ENCODE results near the gene NRG2. TPM values are rescaled to one million over a fixed set of nuclear protein-coding genes. Genes with fewer than 3 reads are reported as not detected.

NRG2 gene
- total RNA-seq, 1 donor from 2014 or later = 2.0 TPM

- TF ChIP-seq, protein P1, sequence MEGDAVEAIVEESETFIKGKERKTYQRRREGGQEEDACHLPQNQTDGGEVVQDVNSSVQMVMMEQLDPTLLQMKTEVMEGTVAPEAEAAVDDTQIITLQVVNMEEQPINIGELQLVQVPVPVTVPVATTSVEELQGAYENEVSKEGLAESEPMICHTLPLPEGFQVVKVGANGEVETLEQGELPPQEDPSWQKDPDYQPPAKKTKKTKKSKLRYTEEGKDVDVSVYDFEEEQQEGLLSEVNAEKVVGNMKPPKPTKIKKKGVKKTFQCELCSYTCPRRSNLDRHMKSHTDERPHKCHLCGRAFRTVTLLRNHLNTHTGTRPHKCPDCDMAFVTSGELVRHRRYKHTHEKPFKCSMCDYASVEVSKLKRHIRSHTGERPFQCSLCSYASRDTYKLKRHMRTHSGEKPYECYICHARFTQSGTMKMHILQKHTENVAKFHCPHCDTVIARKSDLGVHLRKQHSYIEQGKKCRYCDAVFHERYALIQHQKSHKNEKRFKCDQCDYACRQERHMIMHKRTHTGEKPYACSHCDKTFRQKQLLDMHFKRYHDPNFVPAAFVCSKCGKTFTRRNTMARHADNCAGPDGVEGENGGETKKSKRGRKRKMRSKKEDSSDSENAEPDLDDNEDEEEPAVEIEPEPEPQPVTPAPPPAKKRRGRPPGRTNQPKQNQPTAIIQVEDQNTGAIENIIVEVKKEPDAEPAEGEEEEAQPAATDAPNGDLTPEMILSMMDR (IDR thresholded peaks at IDR 0.05; ENCODE audit: unreplicated experiment) = no peak
- peaks cover 79% of the 10 kb centered on the region for H3K27me3 Mint-ChIP-seq (ENCODE audit: low read depth)
- no peak overlapping the region for H3K27ac Mint-ChIP-seq
- no peak overlapping the region for H3K4me3 Mint-ChIP-seq
- no peak for DNase-seq (ENCODE audit: low spot score in 2 of 2, unreplicated experiment in 2 of 2)
- H3K9me3 Mint-ChIP-seq = no peaks in the 10 kb centered on the region
- peaks cover 18% of the 10 kb centered on the region for H3K4me1 Mint-ChIP-seq
- H3K36me3 Mint-ChIP-seq = no peaks in the 10 kb centered on the region
Observed at GRCh38 chr5:139900546-139901250, 142.4 kb downstream of the NRG2 start.

DNA sequence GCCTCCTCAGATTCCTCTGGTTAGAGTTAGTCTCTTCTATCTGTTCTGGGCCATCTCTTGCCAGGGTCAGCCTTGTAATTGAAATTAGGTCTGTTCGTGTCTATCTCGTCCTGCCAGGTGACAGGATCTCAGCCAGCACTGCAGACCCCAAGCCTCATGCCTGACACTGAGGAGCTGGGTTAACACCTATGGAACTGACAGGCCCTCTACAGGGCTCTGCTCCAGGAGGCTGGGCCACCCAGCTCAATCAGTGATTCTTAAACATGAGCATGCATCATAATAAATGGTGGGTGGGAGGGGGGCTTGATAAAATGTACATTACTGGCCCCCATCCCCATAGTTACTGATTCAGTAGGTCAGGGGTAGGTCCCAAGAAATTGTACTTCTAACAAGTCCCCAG, 144.1 kb downstream of the NRG2 start:
- Mint-ChIP-seq H3K27ac (no peak overlapping the region), H3K27me3 (ENCODE audit: low read depth) (peaks cover 91% of the 10 kb centered on the region), H3K36me3 (no peaks in the 10 kb centered on the region), H3K9me3 (no peaks in the 10 kb centered on the region), H3K4me3 (no peak overlapping the region), H3K4me1 (peaks cover 13% of the 10 kb centered on the region)
- TF ChIP-seq, protein P1 (IDR thresholded peaks at IDR 0.05; ENCODE audit: unreplicated experiment) = no peak
- no peak for DNase-seq (ENCODE audit: low spot score in 2 of 2, unreplicated experiment in 2 of 2)

DNA sequence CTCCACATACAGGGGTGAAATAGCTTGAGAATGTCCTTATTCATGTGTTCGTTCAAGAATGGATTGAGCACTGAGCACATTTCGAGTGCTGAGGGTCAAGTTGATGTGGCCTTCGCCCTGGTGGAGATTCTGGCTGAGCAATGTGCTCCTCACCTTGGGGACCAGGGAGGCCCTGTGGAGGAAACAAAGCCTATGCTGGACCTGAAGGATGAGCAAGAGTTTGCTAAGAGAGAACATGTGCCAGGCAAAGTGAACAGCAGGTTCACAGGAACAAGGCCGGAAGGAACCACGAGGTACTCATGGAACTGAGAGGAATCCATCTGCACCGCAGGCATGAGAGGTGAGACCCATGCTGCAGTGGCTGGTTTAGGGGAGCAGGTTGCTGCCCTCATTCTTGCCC, 145.1 kb downstream of the NRG2 start:
- H3K4me3 Mint-ChIP-seq = no peak overlapping the region
- no peak for DNase-seq (ENCODE audit: low spot score in 2 of 2, unreplicated experiment in 2 of 2)
- peaks cover 5% of the 10 kb centered on the region for H3K4me1 Mint-ChIP-seq
- H3K36me3 Mint-ChIP-seq = no peaks in the 10 kb centered on the region
- H3K27me3 Mint-ChIP-seq (ENCODE audit: low read depth) = peaks cover 92% of the 10 kb centered on the region
- no peaks in the 10 kb centered on the region for H3K9me3 Mint-ChIP-seq
- no peak overlapping the region for H3K27ac Mint-ChIP-seq
- TF ChIP-seq, protein P1 (IDR thresholded peaks at IDR 0.05; ENCODE audit: unreplicated experiment) = no peak

DNA sequence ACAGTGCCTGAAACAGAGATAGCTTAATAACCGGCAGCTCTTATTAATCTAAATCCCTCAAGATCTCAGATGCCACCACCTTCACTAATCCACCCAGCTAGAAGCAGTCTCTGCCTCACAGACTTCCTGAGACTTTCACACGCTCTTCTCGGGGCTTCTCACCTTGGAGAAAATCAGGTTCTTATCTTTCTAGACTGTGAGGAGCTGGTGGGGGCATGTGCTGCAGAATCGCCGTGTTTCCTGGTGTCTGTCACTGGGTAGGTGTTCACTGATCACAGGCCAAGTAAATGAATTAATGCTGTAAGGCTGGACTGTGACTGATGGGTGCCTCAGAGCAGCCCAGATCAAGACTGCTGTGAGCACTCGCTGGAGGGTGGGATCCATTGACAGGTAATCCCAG, 145.8 kb downstream of the NRG2 start:
- TF ChIP-seq, protein P1 (IDR thresholded peaks at IDR 0.05; ENCODE audit: unreplicated experiment) = no peak
- Mint-ChIP-seq H3K36me3 (no peaks in the 10 kb centered on the region), H3K4me1 (peaks cover 5% of the 10 kb centered on the region), H3K27me3 (ENCODE audit: low read depth) (peaks cover 92% of the 10 kb centered on the region), H3K4me3 (no peak overlapping the region), H3K9me3 (no peaks in the 10 kb centered on the region), H3K27ac (no peak overlapping the region)
- DNase-seq (ENCODE audit: low spot score in 2 of 2, unreplicated experiment in 2 of 2) = no peak

- H3K4me1 Mint-ChIP-seq = peaks cover 5% of the 10 kb centered on the region
Observed at GRCh38 chr5:139896718-139897117, 146.4 kb downstream of the NRG2 start.

More at GRCh38 chr5:139896718-139897117, 146.4 kb downstream of the NRG2 start:
- Mint-ChIP-seq H3K27me3 (ENCODE audit: low read depth) (peaks cover 92% of the 10 kb centered on the region), H3K9me3 (no peaks in the 10 kb centered on the region), H3K27ac (no peak overlapping the region), H3K4me3 (no peak overlapping the region), H3K36me3 (no peaks in the 10 kb centered on the region)
- TF ChIP-seq, protein P1 (IDR thresholded peaks at IDR 0.05; ENCODE audit: unreplicated experiment) = no peak
- DNase-seq (ENCODE audit: low spot score in 2 of 2, unreplicated experiment in 2 of 2) = no peak

Data from mesothelial cell of epicardium (in vitro differentiated cells).